ENCODE results near the gene TTC6.

The TTC6 gene

GRCh38 chr14:37585971-37586796 lies 9.2 kb upstream of the TTC6 start:
- DNase-seq (ENCODE audit: low read depth in 2 of 3, low spot score in 1 of 3) = no peak

GRCh38 chr14:37586797-37587130 lies 8.7 kb upstream of the TTC6 start:
- DNase-seq (ENCODE audit: low read depth in 2 of 3, low spot score in 1 of 3) = no peak

GRCh38 chr14:37587131-37587803 lies 8.2 kb upstream of the TTC6 start:
- DNase-seq (ENCODE audit: low read depth in 2 of 3, low spot score in 1 of 3) = no peak

- DNase-seq (ENCODE audit: low read depth in 2 of 3, low spot score in 1 of 3) = no peak
These were observed 7.4 kb upstream of the TTC6 start for GRCh38 chr14:37587881-37588666.

- DNase-seq (ENCODE audit: low read depth in 2 of 3, low spot score in 1 of 3) = no peak
These were observed 6.8 kb upstream of the TTC6 start for GRCh38 chr14:37588667-37588955.

- DNase-seq (ENCODE audit: low read depth in 2 of 3, low spot score in 1 of 3) = no peak
These were observed 6.3 kb upstream of the TTC6 start for GRCh38 chr14:37588956-37589714.

- no peak for DNase-seq (ENCODE audit: low read depth in 2 of 3, low spot score in 1 of 3)
These were observed 5.6 kb upstream of the TTC6 start for GRCh38 chr14:37589715-37590427.

- no peak for DNase-seq (ENCODE audit: low read depth in 2 of 3, low spot score in 1 of 3)
These were observed 4.8 kb upstream of the TTC6 start for GRCh38 chr14:37590428-37591139.

- DNase-seq (ENCODE audit: low read depth in 2 of 3, low spot score in 1 of 3) = no peak
These were observed 4.0 kb upstream of the TTC6 start for GRCh38 chr14:37591311-37591940.

GRCh38 chr14:37591941-37592481 lies 3.4 kb upstream of the TTC6 start:
- DNase-seq (ENCODE audit: low read depth in 2 of 3, low spot score in 1 of 3) = no peak

- no peak for DNase-seq (ENCODE audit: low read depth in 2 of 3, low spot score in 1 of 3)
These were observed 2.7 kb upstream of the TTC6 start for GRCh38 chr14:37592482-37593408.

GRCh38 chr14:37593511-37594237 lies 1.8 kb upstream of the TTC6 start:
- no peak for DNase-seq (ENCODE audit: low read depth in 2 of 3, low spot score in 1 of 3)

- DNase-seq (ENCODE audit: low read depth in 2 of 3, low spot score in 1 of 3) = peak in 2 of 3 donors; percentile 23 to 43
These were observed 1.0 kb upstream of the TTC6 start for GRCh38 chr14:37594238-37594970.

- DNase-seq (ENCODE audit: low read depth in 2 of 3, low spot score in 1 of 3) = peak; percentile 47 to 72 (median 68)
These were observed 586 bp downstream of the TTC6 start for GRCh38 chr14:37595809-37596621.

GRCh38 chr14:37596790-37597472 lies 1.5 kb downstream of the TTC6 start:
- DNase-seq (ENCODE audit: low read depth in 2 of 3, low spot score in 1 of 3) = no peak

GRCh38 chr14:37597538-37597913 lies 2.1 kb downstream of the TTC6 start:
- DNase-seq (ENCODE audit: low read depth in 2 of 3, low spot score in 1 of 3) = no peak

All from stimulated activated CD4-positive, alpha-beta T cell treated with anti-CD3 and anti-CD28 coated beads, Interleukin-12 subunit alpha, Interleukin-12 subunit beta, amount 100 ng/mL, for 48 hours (primary cell).